T-helper 1 cell treated with Interleukin-12 subunit alpha and Interleukin-12 subunit beta and Interleukin-4 antibody, amounts not matched to agents 30 ng/mL and 1 ng/mL, for 36 hours (primary cell): ENCODE measurements around the gene ANAPC15. TPM values are rescaled to one million over a fixed set of nuclear protein-coding genes. Genes with fewer than 3 reads are reported as not detected.

Experiments used
- intact Hi-C: fragments of 100-400 bp; cut with micrococcal nuclease; formaldehyde crosslinking; loops from one replicate; pipeline ENCODE4 v1.15.1; 2024
- total RNA-seq: library from RNA; stranded (reverse); gene quantifications from 2 replicates; pipeline ENCODE4 v1.2.3, GENCODE V29; 2022

Gene ANAPC15
- total RNA-seq, 1 donor from 2014 or later = 46.0 TPM

DNA sequence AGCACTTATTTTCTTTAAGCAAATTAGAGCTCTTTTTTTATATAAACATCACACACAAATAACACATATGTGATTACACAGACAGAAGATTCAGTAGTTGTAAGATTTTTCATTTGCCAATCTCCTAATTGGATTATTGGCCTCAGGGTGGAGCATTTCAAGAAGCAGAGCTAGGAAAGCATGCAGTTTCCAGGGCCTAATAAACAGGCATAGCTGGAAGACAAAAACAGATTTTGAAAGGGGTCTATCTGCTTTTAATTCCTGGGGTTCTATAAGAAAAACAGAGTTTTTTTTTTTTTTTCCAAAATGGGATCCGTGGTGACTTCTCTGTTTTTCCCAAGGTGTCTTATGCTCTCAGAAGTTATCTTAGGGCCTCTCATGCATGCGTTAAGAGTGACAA lies 15.4 kb upstream of the ANAPC15 start:
- intact Hi-C loops = no loop called here

- intact Hi-C loops = no loop called here
Measured at GRCh38 chr11:72125956-72126355, 13.5 kb upstream of the ANAPC15 start.

DNA sequence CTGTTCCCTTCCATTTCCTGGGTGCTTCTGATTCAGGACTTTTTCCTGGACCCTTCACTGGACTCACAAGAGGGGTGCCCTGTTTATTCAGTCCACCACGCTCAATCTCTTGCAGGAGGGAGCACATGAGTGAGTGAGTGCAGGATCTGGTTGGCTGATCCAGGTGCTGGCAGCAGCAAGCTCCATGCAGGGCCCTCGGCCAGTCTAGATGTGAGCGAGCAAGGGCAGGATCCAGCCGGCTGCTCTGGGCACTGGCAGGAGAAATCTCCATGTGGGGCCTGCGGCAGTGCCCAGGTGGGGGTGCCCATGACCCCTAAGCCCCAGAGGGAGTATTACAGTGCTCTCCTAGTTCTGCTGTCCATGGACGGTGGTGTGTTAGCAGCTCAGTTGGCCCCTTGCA lies 11.6 kb upstream of the ANAPC15 start:
- intact Hi-C loops = no loop called here

DNA sequence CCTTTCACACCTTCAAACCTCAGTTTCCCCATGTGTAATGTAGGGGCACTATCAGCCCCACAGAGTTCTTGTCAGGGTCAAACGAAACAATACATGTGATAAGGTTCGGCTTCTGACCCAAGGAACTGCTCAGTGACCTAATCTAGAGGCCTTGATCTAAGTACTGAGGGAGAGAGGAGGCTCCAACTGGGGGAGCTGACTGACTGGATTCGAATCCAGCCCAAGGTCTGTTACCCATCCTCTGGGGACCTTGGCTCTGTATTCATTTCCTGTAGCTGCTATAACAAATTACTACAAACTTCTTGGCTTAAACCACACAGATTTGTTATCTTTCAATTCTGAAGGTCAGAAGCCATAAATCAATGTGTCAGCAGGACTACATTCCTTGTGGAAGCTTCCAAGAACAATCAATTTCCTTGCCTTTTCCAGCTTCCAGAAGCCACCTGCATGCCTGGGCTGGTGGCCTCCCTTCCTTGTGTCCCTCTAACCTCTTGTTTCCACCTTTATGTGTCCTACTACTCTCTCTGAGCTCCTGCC lies 10.7 kb upstream of the ANAPC15 start:
- intact Hi-C loops = no loop called here

GRCh38 chr11:72122607-72123006 lies 10.1 kb upstream of the ANAPC15 start:
- intact Hi-C loops = no loop called here

DNA sequence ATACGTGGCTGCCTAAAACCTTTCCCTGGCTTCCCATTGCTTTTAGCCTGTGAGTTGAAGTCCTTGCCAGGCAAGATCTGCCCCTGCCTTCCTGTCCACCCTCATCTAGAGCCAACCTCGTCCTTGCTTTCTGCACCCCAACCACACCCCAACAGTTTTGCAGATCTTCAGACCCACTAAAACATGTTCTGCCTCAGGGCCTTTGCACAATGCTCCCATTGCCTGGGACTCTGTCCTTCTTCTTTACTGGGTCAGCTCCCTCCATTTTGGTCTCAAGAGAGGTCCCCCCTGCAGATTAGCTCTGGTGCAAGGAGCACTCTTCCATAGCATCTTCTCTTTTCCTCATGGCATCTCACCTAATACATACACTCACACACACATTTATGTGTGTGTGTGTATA lies 8.4 kb upstream of the ANAPC15 start:
- intact Hi-C loops = no loop called here

DNA sequence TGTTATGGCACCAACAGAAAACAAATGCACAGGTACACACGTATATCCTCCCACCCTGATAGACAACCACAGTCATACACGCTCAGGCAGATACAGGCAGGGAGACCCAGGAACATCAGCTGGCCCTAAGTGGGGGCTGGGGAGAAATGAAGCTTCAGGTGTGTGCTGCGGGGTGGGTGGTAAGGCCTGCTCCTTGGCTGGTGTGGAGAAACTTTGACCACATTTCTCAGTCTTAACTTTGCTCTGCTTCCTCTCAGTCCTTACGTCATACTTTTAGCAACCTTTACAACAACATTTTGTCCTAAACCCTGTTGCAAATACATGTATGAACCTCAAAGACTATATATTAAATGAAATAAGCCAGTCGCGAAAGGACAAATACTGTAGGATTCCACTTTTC lies 6.7 kb upstream of the ANAPC15 start:
- intact Hi-C loops = no loop called here

- intact Hi-C loops = no loop called here
Measured at GRCh38 chr11:72116019-72116755, 3.7 kb upstream of the ANAPC15 start.

DNA sequence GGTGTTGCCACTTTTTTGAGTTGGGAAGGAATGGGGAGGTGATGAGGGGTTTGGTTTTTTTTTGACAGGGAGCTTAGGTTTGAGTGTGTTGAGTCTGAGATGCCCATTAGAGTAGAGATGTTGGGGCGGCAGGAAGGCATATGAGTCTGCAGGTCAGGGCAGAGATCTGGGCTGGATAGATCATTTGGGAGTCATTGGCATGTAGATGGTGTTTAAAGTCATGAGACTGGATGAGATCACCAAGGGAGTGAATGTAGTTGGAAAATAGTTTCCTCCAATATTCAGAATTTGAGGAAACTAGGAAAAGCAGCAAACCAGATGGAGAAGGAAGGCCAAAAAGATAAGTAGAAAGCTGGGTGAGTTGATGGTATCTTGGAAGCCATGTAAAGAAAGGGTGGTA lies 2.1 kb upstream of the ANAPC15 start:
- intact Hi-C loops = no loop called here

GRCh38 chr11:72112978-72113808 lies 698 bp upstream of the ANAPC15 start:
- intact Hi-C loops = loop anchor here (1.0 to 2.0 kb wide), 11 partner anchors 10 to 1485 kb away; partner anchors contain the start of genes CLPB, FAM168A, LAMTOR1 and LRRC51

GRCh38 chr11:72111300-72112142 lies 974 bp downstream of the ANAPC15 start:
- intact Hi-C loops = loop anchor here (1.0 to 2.0 kb wide), 11 partner anchors 8 to 1487 kb away; partner anchors contain the start of genes CLPB, FAM168A, LAMTOR1 and LRRC51

DNA sequence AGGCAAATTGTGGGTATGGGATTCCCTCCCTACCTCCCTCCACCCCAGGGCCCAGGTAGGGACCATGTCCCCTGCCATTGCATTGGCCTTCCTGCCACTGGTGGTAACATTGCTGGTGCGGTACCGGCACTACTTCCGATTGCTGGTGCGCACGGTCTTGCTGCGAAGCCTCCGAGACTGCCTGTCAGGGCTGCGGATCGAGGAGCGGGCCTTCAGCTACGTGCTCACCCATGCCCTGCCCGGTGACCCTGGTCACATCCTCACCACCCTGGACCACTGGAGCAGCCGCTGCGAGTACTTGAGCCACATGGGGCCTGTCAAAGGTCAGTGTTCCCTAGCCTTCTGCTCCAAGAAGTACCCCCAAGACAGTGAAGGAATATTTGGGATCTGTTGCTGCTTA lies 6.6 kb downstream of the ANAPC15 start, which contains the start of gene TOMT:
TOMT (plus strand) TSS at position 37 of the 400 bp plus-strand sequence; CDS start at position 65, 28 bp downstream.
- intact Hi-C loops = no loop called here

- intact Hi-C loops = loop anchor here (1.0 to 5.0 kb wide), 12 partner anchors 9 to 1879 kb away; partner anchors contain the start of genes ANAPC15, CLPB, FAM168A and LRRC51
Measured at GRCh38 chr11:72103754-72104167, 8.7 kb downstream of the ANAPC15 start.

GRCh38 chr11:72102946-72103753 lies 9.3 kb downstream of the ANAPC15 start, which contains the start of gene LAMTOR1:
TSS of gene LAMTOR1 (minus strand) at chr11:72103297. CDS start at chr11:72103224, 73 bp downstream.
- intact Hi-C loops = loop anchor here (1.0 to 5.0 kb wide), 12 partner anchors 9 to 1879 kb away; partner anchors contain the start of genes ANAPC15, CLPB, FAM168A and LRRC51

GRCh38 chr11:72102631-72102945 lies 9.9 kb downstream of the ANAPC15 start:
- intact Hi-C loops = loop anchor here (2.0 to 5.0 kb wide), 2 partner anchors 316 to 1880 kb away; partner anchors contain the start of gene UCP2

DNA sequence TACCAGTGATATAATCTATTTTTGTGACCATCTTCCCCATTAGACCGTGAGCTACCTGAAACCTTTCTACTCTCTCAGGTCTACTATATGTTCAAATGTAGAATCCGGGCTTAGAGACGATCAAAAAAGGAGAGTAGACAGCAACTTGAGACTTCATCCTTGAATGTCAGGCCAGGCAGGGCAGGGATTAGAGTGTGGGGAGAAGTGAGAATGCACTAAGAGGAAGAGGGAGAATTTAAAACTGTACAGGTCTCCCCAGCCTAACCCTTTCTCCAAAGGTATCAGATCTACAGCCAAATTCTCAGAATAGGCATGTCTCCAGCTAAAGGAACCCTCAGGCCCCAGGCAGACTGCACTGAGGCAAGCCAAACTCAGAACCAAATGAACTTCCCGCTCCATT lies 10.3 kb downstream of the ANAPC15 start:
- intact Hi-C loops = loop anchor here (2.0 to 5.0 kb wide), 2 partner anchors 315 to 1880 kb away; partner anchors contain the start of gene UCP2

GRCh38 chr11:72100462-72100861 lies 12.0 kb downstream of the ANAPC15 start:
- intact Hi-C loops = loop anchor here (5.0 kb wide), 1 partner anchor 1882 kb away; the partner anchor contains the start of gene UCP2

- intact Hi-C loops = loop anchor here (5.0 kb wide), 1 partner anchor 1882 kb away; the partner anchor contains the start of gene UCP2
Measured at GRCh38 chr11:72100009-72100408, 12.5 kb downstream of the ANAPC15 start.

GRCh38 chr11:72098741-72099140 lies 13.8 kb downstream of the ANAPC15 start:
- intact Hi-C loops = no loop called here
